DMS53 treated with DMSO at 0.1 percent for 48 hours (cell line): ENCODE data around the gene PLCL2.

Experiments used
- DNase-seq: peaks from one replicate; lab custom pipeline; 2025; ENCODE audit not compliant: unreplicated experiment; lab: John Stamatoyannopoulos, UW

Gene PLCL2

GRCh38 chr3:16884748-16885592 lies at the start of gene PLCL2:
TSS of gene PLCL2 (plus strand) at chr3:16884955. CDS start at chr3:16885040, 85 bp downstream.
- DNase-seq = no peak

- no peak for DNase-seq
These were observed 48.1 kb upstream of the PLCL2 start for GRCh38 chr3:16836505-16837237.

- DNase-seq = no peak
These were observed 47.2 kb upstream of the PLCL2 start for GRCh38 chr3:16837602-16838001.

GRCh38 chr3:16838561-16838960 lies 46.2 kb upstream of the PLCL2 start:
- DNase-seq = no peak

- no peak for DNase-seq
These were observed 45.3 kb upstream of the PLCL2 start for GRCh38 chr3:16839271-16840100.

- no peak for DNase-seq
These were observed 44.7 kb upstream of the PLCL2 start for GRCh38 chr3:16840101-16840424.

GRCh38 chr3:16841041-16841753 lies 43.6 kb upstream of the PLCL2 start:
- no peak for DNase-seq

- DNase-seq = no peak
These were observed 42.9 kb upstream of the PLCL2 start for GRCh38 chr3:16841904-16842271.

- DNase-seq = peak; percentile 22
These were observed 42.2 kb upstream of the PLCL2 start for GRCh38 chr3:16842272-16843270.

- DNase-seq = no peak
These were observed 40.5 kb upstream of the PLCL2 start for GRCh38 chr3:16844222-16844621.

- no peak for DNase-seq
These were observed 40.0 kb upstream of the PLCL2 start for GRCh38 chr3:16844791-16845190.

GRCh38 chr3:16846373-16847080 lies 38.2 kb upstream of the PLCL2 start:
- no peak for DNase-seq

GRCh38 chr3:16848007-16848406 lies 36.7 kb upstream of the PLCL2 start:
- DNase-seq = no peak

- DNase-seq = no peak
These were observed 35.5 kb upstream of the PLCL2 start for GRCh38 chr3:16849229-16849628.

GRCh38 chr3:16849795-16850194 lies 35.0 kb upstream of the PLCL2 start:
- no peak for DNase-seq

GRCh38 chr3:16855497-16855896 lies 29.3 kb upstream of the PLCL2 start:
- DNase-seq = no peak

- DNase-seq = no peak
These were observed 24.5 kb upstream of the PLCL2 start for GRCh38 chr3:16860234-16860633.

GRCh38 chr3:16861432-16861831 lies 23.3 kb upstream of the PLCL2 start:
- DNase-seq = no peak
